HCT116 (cell line): ENCODE results near the gene C16orf90. TPM values are rescaled to one million over a fixed set of nuclear protein-coding genes. Genes with fewer than 3 reads are reported as not detected.

Experiments used
- ATAC-seq: fragments of 200-7000 bp; cut with Tn5 transposase; 2 replicates; pipeline ENCODE4 v1.9.1; 2020; ENCODE audit warnings: mild to moderate bottlenecking, moderate library complexity
- BruUV-seq: library from RNA; stranded (reverse); fragments of 400-500 nt; replicated peaks from 2 replicates; lab custom pipeline; 2021; lab: Mats Ljungman, UMichigan
- CTCF ChIA-PET: fragments of 300-600 bp; sonication (Branson Sonifier 250); formaldehyde crosslinking; loops from one replicate; lab custom pipeline; 2021; ENCODE audit warnings: antibody characterized with exemption; lab: Charles Lee
- POLR2A ChIA-PET: fragments of 300-600, 350-600 bp; sonication (Branson Sonifier 250); formaldehyde crosslinking; loops from one replicate; lab custom pipeline; 2021; ENCODE audit warnings: antibody characterized with exemption; lab: Charles Lee
- RAD21 ChIA-PET, 2 experiments: fragments of 300-600 bp; sonication (Branson Sonifier 250); formaldehyde crosslinking; loops; one replicate each; lab custom pipeline; 2023; ENCODE audit warnings: low total read pairs in 2 of 2; ENCODE audit not compliant: uncharacterized antibody in 2 of 2, unreplicated experiment in 2 of 2, low non-redundant PET in 1 of 2; lab: Charles Lee
- DNase-seq: peaks from one replicate; pipeline ENCODE4 v3.0.0-alpha.2; 2010; ENCODE audit warnings: low read depth, low spot score
- H2AFZ ChIP-seq: fragments of 200-600 bp; shearing (Covaris generic), sonication (generic); 2 replicates; pipeline ENCODE4 v1.6.1; 2017; ENCODE audit warnings: low read depth, mixed run types, mixed read lengths, antibody characterized with exemption, low read length; ENCODE audit not compliant: poor library complexity, severe bottlenecking
- H3K27ac ChIP-seq: 2 replicates; pipeline ENCODE4 v1.5.1; 2012; ENCODE audit warnings: low read depth, low read length
- H3K27me3 ChIP-seq: fragments of 200-600 bp; sonication (generic); 2 replicates; pipeline ENCODE4 v1.6.1; 2016; ENCODE audit warnings: mixed run types, low read length, mixed read lengths; ENCODE audit not compliant: insufficient read depth
- H3K36me3 ChIP-seq, 2 experiments: fragments of 200-500 bp in 1 of 2; fragments of 200-600 bp in 1 of 2; sonication (Bioruptor generic) in 1 of 2; sonication (generic) in 1 of 2; 2 replicates each; pipeline versions ENCODE4 v1.5.1 to v1.6.1; 2014 to 2016; ENCODE audit warnings: low read length in 2 of 2, inconsistent platforms in 1 of 2, mixed read lengths in 1 of 2, mixed run types in 1 of 2; ENCODE audit not compliant: insufficient read depth in 2 of 2, control insufficient read depth in 1 of 2
- H3K4me1 ChIP-seq, 2 experiments: fragments of 200-600 bp in 1 of 2; sonication (generic) in 1 of 2; 2 replicates each; pipeline versions ENCODE4 v1.5.1 to v1.6.1; 2012 to 2017; ENCODE audit warnings: low read length in 2 of 2, inconsistent platforms in 1 of 2, mild to moderate bottlenecking in 1 of 2, mixed read lengths in 1 of 2, mixed run types in 1 of 2, moderate library complexity in 1 of 2; ENCODE audit not compliant: insufficient read depth in 2 of 2, control insufficient read depth in 1 of 2
- H3K4me2 ChIP-seq: fragments of 200-600 bp; sonication (generic); 2 replicates; pipeline ENCODE4 v1.6.1; 2017; ENCODE audit warnings: mixed run types, low read length, mixed read lengths
- H3K4me3 ChIP-seq, 2 experiments: fragments of 200-600 bp in 1 of 2; sonication (generic) in 1 of 2; replicated peaks in 1 of 2; 2 replicates each; pipeline ENCODE4 v1.5.1; 2011 to 2016; ENCODE audit warnings: low read length in 2 of 2, control low read depth in 1 of 2, low read depth in 1 of 2, mild to moderate bottlenecking in 1 of 2, mixed read lengths in 1 of 2, mixed run types in 1 of 2
- H3K79me2 ChIP-seq: fragments of 200-600 bp; sonication (generic); 2 replicates; pipeline ENCODE4 v1.6.1; 2017; ENCODE audit warnings: mild to moderate bottlenecking, mixed run types, low read length, moderate library complexity, mixed read lengths; ENCODE audit not compliant: insufficient read depth
- H3K9ac ChIP-seq: fragments of 200-600 bp; sonication (generic); 2 replicates; pipeline ENCODE4 v1.6.1; 2016; ENCODE audit warnings: low read length, mixed read lengths
- H3K9me2 ChIP-seq: fragments of 200-600 bp; sonication (generic), shearing (Covaris generic); 2 replicates; pipeline ENCODE4 v1.6.1; 2017; ENCODE audit warnings: mixed run types, mild to moderate bottlenecking, moderate library complexity; ENCODE audit not compliant: insufficient read depth
- H3K9me3 ChIP-seq, 2 experiments: fragments of 200-500 bp in 1 of 2; fragments of 200-600 bp in 1 of 2; sonication (Bioruptor generic) in 1 of 2; sonication (generic) in 1 of 2; 2 replicates each; pipeline ENCODE4 v1.6.1; 2014 to 2017; ENCODE audit warnings: low read length in 2 of 2, mixed read lengths in 2 of 2, inconsistent platforms in 1 of 2, low read depth in 1 of 2, mild to moderate bottlenecking in 1 of 2, mixed run types in 1 of 2, moderate library complexity in 1 of 2; ENCODE audit not compliant: control insufficient read depth in 1 of 2, insufficient read depth in 1 of 2
- H4K20me1 ChIP-seq: fragments of 200-600 bp; sonication (generic), shearing (Covaris generic); 2 replicates; pipeline ENCODE4 v1.6.1; 2017; ENCODE audit warnings: mixed run types, mild to moderate bottlenecking, moderate library complexity; ENCODE audit not compliant: insufficient read depth
- CBX3 ChIP-seq: IDR thresholded peaks from 2 replicates; pipeline ENCODE4 v1.6.1; 2012; ENCODE audit warnings: low read depth
- CEBPB ChIP-seq: IDR thresholded peaks from 2 replicates; pipeline ENCODE4 v1.6.1; 2012; ENCODE audit warnings: low read depth
- EGR1 ChIP-seq: IDR thresholded peaks from 2 replicates; pipeline ENCODE4 v1.6.1; 2012; ENCODE audit warnings: low read depth
- ELF1 ChIP-seq: IDR thresholded peaks from 2 replicates; pipeline ENCODE4 v1.6.1; 2012; ENCODE audit warnings: low read depth, borderline replicate concordance
- EZH2 ChIP-seq: fragments of 200-600 bp; sonication (generic); IDR thresholded peaks from 2 replicates; pipeline ENCODE4 v1.6.1; 2017; ENCODE audit warnings: antibody characterized with exemption, mixed run types
- EZH2phosphoT487 ChIP-seq: fragments of 200-600 bp; IDR thresholded peaks from 2 replicates; pipeline ENCODE4 v1.6.1; 2018; ENCODE audit warnings: antibody characterized with exemption, borderline replicate concordance
- FOSL1 ChIP-seq: IDR thresholded peaks from 2 replicates; pipeline ENCODE4 v1.6.1; 2012; ENCODE audit warnings: low read depth
- JUND ChIP-seq: IDR thresholded peaks from 2 replicates; pipeline ENCODE4 v1.6.1; 2012
- POLR2AphosphoS5 ChIP-seq: IDR thresholded peaks from 2 replicates; pipeline ENCODE4 v1.6.1; 2011; ENCODE audit warnings: mild to moderate bottlenecking, low read depth, low read length, moderate library complexity
- RAD21 ChIP-seq: IDR thresholded peaks from 2 replicates; pipeline ENCODE4 v1.6.1; 2012; ENCODE audit warnings: low read depth, mild to moderate bottlenecking
- REST ChIP-seq: IDR thresholded peaks from 2 replicates; pipeline ENCODE4 v1.6.1; 2012; ENCODE audit warnings: low read depth
- SP1 ChIP-seq: IDR thresholded peaks from 2 replicates; pipeline ENCODE4 v1.6.1; 2012; ENCODE audit warnings: low read depth
- TCF7L2 ChIP-seq: IDR thresholded peaks from 2 replicates; pipeline ENCODE4 v1.7.0; 2011; ENCODE audit warnings: borderline replicate concordance, inconsistent platforms; ENCODE audit not compliant: insufficient read depth, insufficient read length; ENCODE audit errors: extremely low read depth
- YY1 ChIP-seq: IDR thresholded peaks from 2 replicates; pipeline ENCODE4 v1.6.1; 2011; ENCODE audit warnings: low read length, low read depth, moderate library complexity, mild to moderate bottlenecking; ENCODE audit not compliant: insufficient replicate concordance; ENCODE audit errors: extremely low read depth
- ZFX ChIP-seq: fragments of 450-650 bp; IDR thresholded peaks from 2 replicates; pipeline ENCODE4 v1.6.1; 2017
- intact Hi-C: fragments of 100-400 bp; cut with micrococcal nuclease; formaldehyde crosslinking; loops from 2 replicates; pipeline ENCODE4 v1.10.0; 2022
- total RNA-seq: library from RNA; stranded (reverse); gene quantifications from one replicate; pipeline ENCODE4 v1.2.1, GENCODE V29; 2021; ENCODE audit not compliant: unreplicated experiment

C16orf90 gene
- total RNA-seq, 1 experiment from 2014 or later, result not detected

GRCh38 chr16:3496386-3496785 is 1.1 kb upstream of the C16orf90 start:
- H3K27ac ChIP-seq, result no peak overlapping the region
- ChIA-PET POLR2A (interaction anchor here (0.7 kb wide), 1 partner anchor 39 kb away, joined by 3 read pairs; no protein-coding TSS in a partner anchor), RAD21 (no interaction called here), CTCF (no interaction called here)
- no peaks in the 10 kb centered on the region for H3K36me3 ChIP-seq
- H3K4me2 ChIP-seq, result no peak overlapping the region
- no peaks in the 10 kb centered on the region for H3K27me3 ChIP-seq
- ATAC-seq, result no peak
- TF ChIP-seq CBX3, result no peak
- TF ChIP-seq FOSL1, result no peak
- no peak overlapping the region for H2AFZ ChIP-seq
- DNase-seq, result no peak
- BruUV-seq, result no TSS peak
- intact Hi-C loops, result no loop called here
- no peak overlapping the region for H3K4me3 ChIP-seq
- H3K9me2 ChIP-seq, result no peaks in the 10 kb centered on the region
- H3K9me3 ChIP-seq, result no peaks in the 10 kb centered on the region
- peaks cover 5% of the 10 kb centered on the region; the same call in 1 of the 2 replicates for H3K79me2 ChIP-seq
- peaks cover 0 to 4% of the 10 kb centered on the region in 2 experiments; a peak in 1 of 4 replicates for H3K4me1 ChIP-seq
- H3K9ac ChIP-seq, result no peak overlapping the region
- no peaks in the 10 kb centered on the region for H4K20me1 ChIP-seq

DNA sequence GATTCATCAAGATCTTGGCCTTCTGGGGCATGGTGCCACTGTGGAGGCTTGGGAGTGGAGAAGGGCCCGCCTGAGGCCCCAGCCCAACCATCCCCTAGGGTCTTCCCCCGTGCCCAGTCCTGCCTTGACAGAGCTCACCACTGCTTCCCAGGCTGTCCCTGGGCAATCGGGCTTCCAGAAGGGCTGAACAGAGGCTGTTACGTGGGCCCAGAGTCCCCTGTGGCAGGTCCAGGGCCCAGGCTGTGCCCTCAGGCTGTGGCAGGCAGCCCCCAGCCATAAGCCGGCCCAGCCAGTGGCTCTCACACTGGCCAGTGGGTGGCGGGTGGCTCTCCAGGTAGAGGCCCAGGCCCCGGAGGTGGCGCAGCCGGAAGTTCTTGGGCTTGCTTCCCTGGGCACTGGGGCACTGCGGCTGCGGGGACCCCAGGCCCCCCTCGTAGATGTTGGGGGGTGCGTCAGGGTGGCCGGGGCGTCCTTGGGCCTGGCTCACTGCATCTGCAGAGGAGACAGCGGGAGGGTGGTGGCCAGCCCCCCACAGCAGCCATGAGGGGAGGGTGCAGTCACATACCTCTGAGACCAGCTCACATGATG is 809 bp downstream of the C16orf90 start:
- Histone ChIP-seq H3K9me3 (no peaks in the 10 kb centered on the region), H3K27me3 (no peaks in the 10 kb centered on the region), H3K4me2 (no peak overlapping the region), H3K27ac (no peak overlapping the region), H4K20me1 (no peaks in the 10 kb centered on the region), H3K4me1 (no peaks in the 10 kb centered on the region), H3K4me3 (no peak overlapping the region), H3K9me2 (no peaks in the 10 kb centered on the region), H3K79me2 (no peaks in the 10 kb centered on the region), H2AFZ (no peak overlapping the region), H3K36me3 (no peaks in the 10 kb centered on the region), H3K9ac (no peak overlapping the region)
- no peak for DNase-seq
- intact Hi-C loops, result no loop called here
- ATAC-seq, result no peak
- CTCF ChIA-PET, result no interaction called here
- TF ChIP-seq JUND, result no peak
- no peak for TF ChIP-seq EZH2phosphoT487
- TF ChIP-seq SP1, result no peak
- no peak for TF ChIP-seq YY1
- TF ChIP-seq EZH2, result no peak
- TF ChIP-seq ZFX, result no peak
- TF ChIP-seq POLR2AphosphoS5, result no peak
- TF ChIP-seq RAD21, result no peak
- TF ChIP-seq ELF1, result no peak
- TF ChIP-seq CEBPB, result no peak
- no peak for TF ChIP-seq TCF7L2
- TF ChIP-seq REST, result no peak
- no peak for TF ChIP-seq CBX3
- no peak for TF ChIP-seq EGR1
- no peak for TF ChIP-seq FOSL1
- POLR2A ChIA-PET, result no interaction called here
- RAD21 ChIA-PET, result no interaction called here
- BruUV-seq, result no TSS peak
